SK-N-SH treated with all-trans-retinoic acid at 6 μM for 48 hours (cell line): ENCODE measurements around the gene KCNJ1.

ENCODE experiments used
- ATAC-seq: fragments of 200-7000 bp; cut with Tn5 transposase; 3 replicates; pipeline ENCODE4 v1.9.1; 2020; ENCODE audit warnings: mild to moderate bottlenecking, moderate library complexity
- ARNTL ChIP-seq: fragments of 450-650 bp; formaldehyde crosslinking; IDR thresholded peaks from 2 replicates; pipeline ENCODE4 v1.5.0; 2020; ENCODE audit warnings: low read depth, mild to moderate bottlenecking, moderate library complexity, borderline replicate concordance
- CREB5 ChIP-seq: fragments of 250-450 bp; sonication (Bioruptor Pico); IDR thresholded peaks from 2 replicates; pipeline ENCODE4 v1.5.1; 2020; ENCODE audit warnings: low read depth, mild to moderate bottlenecking, moderate library complexity
- ESRRG ChIP-seq: fragments of 250-450 bp; sonication (Bioruptor Pico); IDR thresholded peaks from 2 replicates; pipeline ENCODE4 v1.6.1; 2021; ENCODE audit warnings: mild to moderate bottlenecking
- GLIS3 ChIP-seq: fragments of 250-450 bp; sonication (Bioruptor Pico); IDR thresholded peaks from 2 replicates; pipeline ENCODE4 v1.5.0; 2020; ENCODE audit warnings: mild to moderate bottlenecking, moderate library complexity
- OSR1 ChIP-seq: fragments of 250-450 bp; sonication (Bioruptor Pico); IDR thresholded peaks from 2 replicates; pipeline ENCODE4 v1.8.0; 2022; ENCODE audit warnings: moderate library complexity, mild to moderate bottlenecking, inconsistent platforms
- PATZ1 ChIP-seq: fragments of 250-450 bp; sonication (Bioruptor Pico); IDR thresholded peaks from 2 replicates; pipeline ENCODE4 v1.8.0; 2020; ENCODE audit warnings: mild to moderate bottlenecking, moderate library complexity, borderline replicate concordance
- POU6F1 ChIP-seq: fragments of 250-450 bp; sonication (Bioruptor Pico); IDR thresholded peaks from 2 replicates; pipeline ENCODE4 v1.8.0; 2021; ENCODE audit warnings: low read depth, mild to moderate bottlenecking, moderate library complexity, borderline replicate concordance
- PPARA ChIP-seq: fragments of 250-450 bp; sonication (Bioruptor Pico); IDR thresholded peaks from 2 replicates; pipeline ENCODE4 v1.5.0; 2020; ENCODE audit warnings: mild to moderate bottlenecking, borderline replicate concordance
- RARB ChIP-seq: fragments of 250-450 bp; sonication (Bioruptor Pico); IDR thresholded peaks from 2 replicates; pipeline ENCODE4 v1.8.0; 2021; ENCODE audit warnings: mild to moderate bottlenecking, moderate library complexity
- SNAI2 ChIP-seq: fragments of 250-450 bp; sonication (Bioruptor Pico); IDR thresholded peaks from 2 replicates; pipeline ENCODE4 v1.5.0; 2020; ENCODE audit warnings: mild to moderate bottlenecking, moderate library complexity
- TCF4 ChIP-seq: fragments of 250-450 bp; sonication (Bioruptor Pico); IDR thresholded peaks from 2 replicates; pipeline ENCODE4 v1.8.0; 2021; ENCODE audit warnings: mild to moderate bottlenecking, moderate library complexity, borderline replicate concordance
- TOX ChIP-seq: fragments of 250-450 bp; sonication (Bioruptor Pico); IDR thresholded peaks from 2 replicates; pipeline ENCODE4 v1.8.0; 2021; ENCODE audit warnings: mild to moderate bottlenecking, moderate library complexity, borderline replicate concordance
- TSHZ2 ChIP-seq: fragments of 250-450 bp; sonication (Bioruptor Pico); IDR thresholded peaks from 2 replicates; pipeline ENCODE4 v1.5.0; 2020; ENCODE audit warnings: mild to moderate bottlenecking, moderate library complexity
- ZC3H10 ChIP-seq: fragments of 250-450 bp; sonication (Bioruptor Pico); IDR thresholded peaks from 2 replicates; pipeline ENCODE4 v1.5.1; 2021; ENCODE audit warnings: mild to moderate bottlenecking, moderate library complexity
- ZFP3 ChIP-seq: fragments of 250-450 bp; sonication (Bioruptor Pico); IDR thresholded peaks from 2 replicates; pipeline ENCODE4 v1.5.0; 2020; ENCODE audit warnings: mild to moderate bottlenecking, moderate library complexity
- ZFP30 ChIP-seq: fragments of 450-650 bp; formaldehyde crosslinking; IDR thresholded peaks from 2 replicates; pipeline ENCODE4 v1.5.0; 2022; ENCODE audit warnings: mild to moderate bottlenecking, moderate library complexity
- ZNF565 ChIP-seq: fragments of 450-650 bp; formaldehyde crosslinking; conservative IDR thresholded peaks from 2 replicates; pipeline ENCODE4 v1.5.0; 2020; ENCODE audit warnings: low read depth, mild to moderate bottlenecking, moderate library complexity
- ZNF70 ChIP-seq: fragments of 450-650 bp; formaldehyde crosslinking; IDR thresholded peaks from 2 replicates; pipeline ENCODE4 v1.5.0; 2020; ENCODE audit warnings: mild to moderate bottlenecking, moderate library complexity
- ZNF8 ChIP-seq: fragments of 450-650 bp; formaldehyde crosslinking; IDR thresholded peaks from 2 replicates; pipeline ENCODE4 v1.5.0; 2020; ENCODE audit warnings: mild to moderate bottlenecking, moderate library complexity

Gene KCNJ1

GRCh38 chr11:128868841-128869671 is 2.0 kb upstream of the KCNJ1 start:
- ATAC-seq, result no peak
- TF ChIP-seq ESRRG (CRISPR knock-in tag) (no peak), ZNF8 (no peak), ZC3H10 (CRISPR knock-in tag) (no peak), SNAI2 (CRISPR knock-in tag) (no peak), PATZ1 (no peak), GLIS3 (no peak), ZFP30 (CRISPR knock-in tag) (no peak), POU6F1 (CRISPR knock-in tag) (no peak), TOX (no peak), ZNF70 (CRISPR knock-in tag) (no peak), ZNF565 (CRISPR knock-in tag) (no peak), ARNTL (no peak), ZFP3 (CRISPR knock-in tag) (no peak), TCF4 (CRISPR knock-in tag) (no peak), RARB (CRISPR knock-in tag) (no peak)

GRCh38 chr11:128865490-128865889 is 1.6 kb downstream of the KCNJ1 start:
- no peak for TF ChIP-seq TCF4 (CRISPR knock-in tag)
- no peak for TF ChIP-seq PPARA
- no peak for TF ChIP-seq ZNF8
- TF ChIP-seq CREB5 (CRISPR knock-in tag), result no peak
- no peak for TF ChIP-seq TSHZ2 (CRISPR knock-in tag)
- no peak for TF ChIP-seq POU6F1 (CRISPR knock-in tag)
- no peak for TF ChIP-seq PATZ1
- TF ChIP-seq OSR1, result no peak
- no peak for TF ChIP-seq GLIS3
- no peak for TF ChIP-seq ESRRG (CRISPR knock-in tag)
- ATAC-seq, result no peak
